ENCODE data around the gene SSRP1.

SSRP1 gene

GRCh38 chr11:57313071-57313787 is 22.5 kb downstream of the SSRP1 start:
- no peaks in the 10 kb centered on the region for H3K4me1 ChIP-seq (ENCODE audit: low read length)

GRCh38 chr11:57312511-57313021 is 23.1 kb downstream of the SSRP1 start:
- H3K9me2 ChIP-seq (replicated peaks; ENCODE audit: insufficient read depth, low read length): no peaks in the 10 kb centered on the region
- no peaks in the 10 kb centered on the region for H3K27me3 ChIP-seq (replicated peaks; ENCODE audit: insufficient read depth, low read length)
- no peaks in the 10 kb centered on the region for H3K79me2 ChIP-seq (ENCODE audit: low read length)
- H3K36me3 ChIP-seq (replicated peaks; ENCODE audit: insufficient read depth, low read length): no peaks in the 10 kb centered on the region
- no peak overlapping the region for H3K27ac ChIP-seq (ENCODE audit: low read length)
- no peak overlapping the region for H2AFZ ChIP-seq (ENCODE audit: low read length)
- no peak overlapping the region for H3K4me3 ChIP-seq (ENCODE audit: low read length)
- TF ChIP-seq EZH2 (optimal IDR thresholded peaks at IDR 0.05; ENCODE audit: low read depth, low read length) (no peak), CTCF (IDR thresholded peaks at IDR 0.05; ENCODE audit: low read length) (no peak), EZH2phosphoT487 (IDR thresholded peaks at IDR 0.05; ENCODE audit: low read length) (no peak)
- H3K4me1 ChIP-seq (ENCODE audit: low read length): no peaks in the 10 kb centered on the region
- no peak overlapping the region for H3K4me2 ChIP-seq (ENCODE audit: low read depth, low read length)
- no peaks in the 10 kb centered on the region for H4K20me1 ChIP-seq (ENCODE audit: insufficient read depth, low read length)
- no peak overlapping the region for H3K9ac ChIP-seq (ENCODE audit: low read length)
- no peaks in the 10 kb centered on the region for H3F3A ChIP-seq (ENCODE audit: insufficient read depth, low read length)
- no peaks in the 10 kb centered on the region for H3K9me3 ChIP-seq (replicated peaks; ENCODE audit: insufficient read depth, low read length)
- no peak for DNase-seq

More at GRCh38 chr11:57313071-57313787, 22.5 kb downstream of the SSRP1 start:
- H3K9me3 ChIP-seq (replicated peaks; ENCODE audit: insufficient read depth, low read length): no peaks in the 10 kb centered on the region
- H3F3A ChIP-seq (ENCODE audit: insufficient read depth, low read length): no peaks in the 10 kb centered on the region
- H3K4me3 ChIP-seq (ENCODE audit: low read length): no peak overlapping the region
- no peaks in the 10 kb centered on the region for H4K20me1 ChIP-seq (ENCODE audit: insufficient read depth, low read length)
- H3K36me3 ChIP-seq (replicated peaks; ENCODE audit: insufficient read depth, low read length): no peaks in the 10 kb centered on the region
- no peaks in the 10 kb centered on the region for H3K9me2 ChIP-seq (replicated peaks; ENCODE audit: insufficient read depth, low read length)
- H3K27ac ChIP-seq (ENCODE audit: low read length): no peak overlapping the region
- TF ChIP-seq EZH2 (optimal IDR thresholded peaks at IDR 0.05; ENCODE audit: low read depth, low read length) (no peak), CTCF (IDR thresholded peaks at IDR 0.05; ENCODE audit: low read length) (no peak), EZH2phosphoT487 (IDR thresholded peaks at IDR 0.05; ENCODE audit: low read length) (no peak)
- H3K4me2 ChIP-seq (ENCODE audit: low read depth, low read length): no peak overlapping the region
- no peaks in the 10 kb centered on the region for H3K79me2 ChIP-seq (ENCODE audit: low read length)
- H2AFZ ChIP-seq (ENCODE audit: low read length): no peak overlapping the region
- no peak overlapping the region for H3K9ac ChIP-seq (ENCODE audit: low read length)
- DNase-seq: no peak
- H3K27me3 ChIP-seq (replicated peaks; ENCODE audit: insufficient read depth, low read length): no peaks in the 10 kb centered on the region

- Histone ChIP-seq H4K20me1 (ENCODE audit: insufficient read depth, low read length) (no peaks in the 10 kb centered on the region), H3K79me2 (ENCODE audit: low read length) (no peaks in the 10 kb centered on the region), H3K4me1 (ENCODE audit: low read length) (no peaks in the 10 kb centered on the region), H3K4me2 (ENCODE audit: low read depth, low read length) (no peak overlapping the region), H3K27me3 (replicated peaks; ENCODE audit: insufficient read depth, low read length) (no peaks in the 10 kb centered on the region), H3K9me3 (replicated peaks; ENCODE audit: insufficient read depth, low read length) (no peaks in the 10 kb centered on the region), H3K9me2 (replicated peaks; ENCODE audit: insufficient read depth, low read length) (no peaks in the 10 kb centered on the region), H3K27ac (ENCODE audit: low read length) (no peak overlapping the region), H3K9ac (ENCODE audit: low read length) (no peak overlapping the region), H3K4me3 (ENCODE audit: low read length) (no peak overlapping the region), H3K36me3 (replicated peaks; ENCODE audit: insufficient read depth, low read length) (no peaks in the 10 kb centered on the region), H2AFZ (ENCODE audit: low read length) (no peak overlapping the region), H3F3A (ENCODE audit: insufficient read depth, low read length) (no peaks in the 10 kb centered on the region)
- no peak for DNase-seq
- TF ChIP-seq EZH2phosphoT487 (IDR thresholded peaks at IDR 0.05; ENCODE audit: low read length) (no peak), CTCF (IDR thresholded peaks at IDR 0.05; ENCODE audit: low read length) (no peak), EZH2 (optimal IDR thresholded peaks at IDR 0.05; ENCODE audit: low read depth, low read length) (no peak)
Observed at GRCh38 chr11:57311109-57311936, 24.4 kb downstream of the SSRP1 start.

All from MM.1S (cell line).